H1 (cell line): Measurements from ENCODE around the gene SLC22A13. TPM values are rescaled to one million over a fixed set of nuclear protein-coding genes. Genes with fewer than 3 reads are reported as not detected.

Experiments used
- CTCF ChIA-PET: fragments of 300-600 bp; sonication (Branson Sonifier 250); formaldehyde crosslinking; loops from one replicate; lab custom pipeline; 2021; ENCODE audit not compliant: partially characterized antibody; lab: Charles Lee
- POLR2A ChIA-PET: fragments of 300-600 bp; sonication (Branson Sonifier 250); formaldehyde crosslinking; loops from one replicate; lab custom pipeline; 2021; ENCODE audit warnings: inconsistent platforms; ENCODE audit not compliant: partially characterized antibody; lab: Charles Lee
- DNase-seq, 2 experiments: peaks; one replicate each; pipeline versions ENCODE4 v3.0.0 to v3.0.0-alpha.2; 2010 to 2022; ENCODE audit warnings: low spot score in 2 of 2, low read depth in 1 of 2, mixed read lengths in 1 of 2
- FAIRE-seq: peaks from 2 replicates; lab custom pipeline; 2011; peaks lifted over from hg19 to GRCh38; lab: Jason Lieb, UNC
- H2AFZ ChIP-seq: 2 replicates; pipeline ENCODE4 v1.8.1; 2012; ENCODE audit warnings: low read length, inconsistent platforms
- H2AK5ac ChIP-seq: 2 replicates; pipeline ENCODE4 v1.6.1; 2013; ENCODE audit warnings: low read depth, low read length
- H2BK120ac ChIP-seq: replicated peaks from 2 replicates; pipeline ENCODE3; 2013; ENCODE audit warnings: low read depth, low read length, inconsistent platforms
- H2BK12ac ChIP-seq: 2 replicates; pipeline ENCODE4 v1.6.1; 2013; ENCODE audit warnings: low read depth, low read length
- H2BK15ac ChIP-seq: 2 replicates; pipeline ENCODE4 v1.6.1; 2013; ENCODE audit warnings: low read length
- H2BK20ac ChIP-seq: 2 replicates; pipeline ENCODE4 v1.6.1; 2013; ENCODE audit warnings: low read length
- H2BK5ac ChIP-seq: 2 replicates; pipeline ENCODE4 v1.6.1; 2013; ENCODE audit warnings: low read depth, low read length
- H3K14ac ChIP-seq: 2 replicates; pipeline ENCODE4 v1.6.1; 2013; ENCODE audit warnings: inconsistent platforms; ENCODE audit not compliant: insufficient read length
- H3K18ac ChIP-seq: 2 replicates; pipeline ENCODE4 v1.6.1; 2013; ENCODE audit warnings: low read length; ENCODE audit errors: extremely low read depth
- H3K23ac ChIP-seq: 2 replicates; pipeline ENCODE4 v1.6.1; 2013; ENCODE audit warnings: inconsistent platforms; ENCODE audit not compliant: insufficient read length
- H3K23me2 ChIP-seq: 2 replicates; pipeline ENCODE4 v1.6.1; 2013; ENCODE audit warnings: low read depth, low read length
- H3K27ac ChIP-seq: 2 replicates; pipeline ENCODE4 v1.6.1; 2011; ENCODE audit warnings: low read depth, low read length, inconsistent platforms
- H3K27me3 ChIP-seq, 4 experiments: replicated peaks in 1 of 4; 1 replicate in 1 of 4; 2 replicates in 3 of 4; pipeline versions ENCODE4 v1.6.1 to v1.8.1; 2011 to 2013; ENCODE audit warnings: low read length in 3 of 4, mild to moderate bottlenecking in 3 of 4, inconsistent platforms in 2 of 4, mixed read lengths in 2 of 4, moderate library complexity in 1 of 4; ENCODE audit not compliant: control insufficient read depth in 3 of 4, insufficient read depth in 3 of 4; ENCODE audit errors: extremely low read depth in 1 of 4
- H3K36me3 ChIP-seq, 4 experiments: 2 replicates each; pipeline versions ENCODE4 v1.6.1 to v1.8.1; 2011 to 2013; ENCODE audit warnings: mild to moderate bottlenecking in 4 of 4, low read length in 3 of 4, moderate library complexity in 2 of 4, control low read depth in 1 of 4, inconsistent platforms in 1 of 4; ENCODE audit not compliant: insufficient read depth in 4 of 4, control insufficient read depth in 2 of 4
- H3K4ac ChIP-seq: replicated peaks from 2 replicates; pipeline ENCODE3; 2013; ENCODE audit warnings: low read length, low read depth, mixed read lengths, inconsistent platforms; ENCODE audit not compliant: insufficient read length
- H3K4me1 ChIP-seq, 4 experiments: replicated peaks in 1 of 4; 1 replicate in 1 of 4; 2 replicates in 3 of 4; pipeline versions ENCODE4 v1.6.1 to v1.8.1; 2011 to 2013; ENCODE audit warnings: low read length in 3 of 4, inconsistent platforms in 2 of 4, mixed read lengths in 1 of 4; ENCODE audit not compliant: insufficient read depth in 4 of 4, control insufficient read depth in 3 of 4
- H3K4me2 ChIP-seq, 2 experiments: 2 replicates each; pipeline versions ENCODE4 v1.6.1 to v1.8.1; 2011 to 2013; ENCODE audit warnings: low read depth in 2 of 2, low read length in 2 of 2, control low read depth in 1 of 2, inconsistent platforms in 1 of 2, mild to moderate bottlenecking in 1 of 2; ENCODE audit not compliant: insufficient read depth in 1 of 2
- H3K4me3 ChIP-seq, 4 experiments: fragments of 200-600, 300-600 bp in 1 of 4; sonication (generic), shearing (Covaris generic), sonication (Bioruptor Twin) in 1 of 4; 2 replicates each; pipeline versions ENCODE4 v1.5.1 to v1.8.1; 2011 to 2016; ENCODE audit warnings: low read length in 4 of 4, low read depth in 3 of 4, control low read depth in 2 of 4, inconsistent platforms in 2 of 4, mild to moderate bottlenecking in 2 of 4, mixed read lengths in 1 of 4, moderate library complexity in 1 of 4; ENCODE audit not compliant: insufficient read depth in 2 of 4; ENCODE audit errors: extremely low read depth in 1 of 4
- H3K56ac ChIP-seq: replicated peaks from 2 replicates; pipeline ENCODE3; 2013; ENCODE audit warnings: low read depth, mild to moderate bottlenecking, mixed read lengths, low read length, inconsistent platforms; ENCODE audit not compliant: insufficient read length
- H3K79me1 ChIP-seq: 2 replicates; pipeline ENCODE4 v1.6.1; 2013; ENCODE audit warnings: low read depth, low read length, control low read depth
- H3K79me2 ChIP-seq, 2 experiments: 2 replicates each; pipeline versions ENCODE4 v1.6.1 to v1.8.1; 2012 to 2013; ENCODE audit warnings: low read length in 2 of 2, mild to moderate bottlenecking in 2 of 2, inconsistent platforms in 1 of 2; ENCODE audit not compliant: insufficient read depth in 2 of 2, control insufficient read depth in 1 of 2
- H3K9ac ChIP-seq, 4 experiments: replicated peaks in 1 of 4; 1 replicate in 1 of 4; 2 replicates in 3 of 4; pipeline versions ENCODE4 v1.6.1 to v1.8.1; 2011 to 2013; ENCODE audit warnings: low read depth in 3 of 4, low read length in 3 of 4, control low read depth in 2 of 4, mild to moderate bottlenecking in 2 of 4, moderate library complexity in 2 of 4, inconsistent platforms in 1 of 4; ENCODE audit errors: extremely low read depth in 1 of 4
- H3K9me3 ChIP-seq, 2 experiments: 2 replicates each; pipeline versions ENCODE4 v1.6.1 to v1.8.1; 2012 to 2013; ENCODE audit warnings: mild to moderate bottlenecking in 2 of 2, moderate library complexity in 2 of 2, control low read depth in 1 of 2, inconsistent platforms in 1 of 2, low read depth in 1 of 2, low read length in 1 of 2, mixed read lengths in 1 of 2; ENCODE audit not compliant: insufficient read depth in 2 of 2
- H4K20me1 ChIP-seq, 2 experiments: replicated peaks in 1 of 2; 2 replicates each; pipeline versions ENCODE3 to v1.8.1; 2011 to 2013; ENCODE audit warnings: inconsistent platforms in 2 of 2, low read length in 2 of 2, mild to moderate bottlenecking in 1 of 2; ENCODE audit not compliant: insufficient read depth in 2 of 2, control insufficient read depth in 1 of 2
- H4K5ac ChIP-seq: 2 replicates; pipeline ENCODE4 v1.6.1; 2013; ENCODE audit warnings: low read length, low read depth, mixed read lengths, inconsistent platforms; ENCODE audit not compliant: insufficient read length
- H4K8ac ChIP-seq: 2 replicates; pipeline ENCODE4 v1.8.0; 2013; ENCODE audit warnings: mild to moderate bottlenecking, moderate library complexity, low read length, inconsistent platforms; ENCODE audit not compliant: insufficient read depth; ENCODE audit errors: extremely low read depth
- H4K91ac ChIP-seq: replicated peaks from 2 replicates; pipeline ENCODE3; 2013; ENCODE audit warnings: low read length, mixed read lengths, inconsistent platforms; ENCODE audit not compliant: insufficient read length
- WGBS, 2 experiments: shearing (Covaris generic) in 1 of 2; methylation state at CpG; one replicate each; pipeline versions ENCODE4 v1.1.6 to v1.1.7; 2013 to 2015; ENCODE audit warnings: low lambda C conversion rate in 2 of 2, mixed read lengths in 2 of 2, inconsistent platforms in 1 of 2, low coverage in 1 of 2, missing lambda C conversion rate in 1 of 2; ENCODE audit not compliant: insufficient replicate concordance in 2 of 2, insufficient coverage in 1 of 2, insufficient read length in 1 of 2; ENCODE audit errors: extremely low coverage in 1 of 2, missing lambda C conversion rate in 1 of 2; 5-methylcytosine and 5-hydroxymethylcytosine counted together
- polyA plus RNA-seq, 7 experiments: library from polyadenylated mRNA; depleted of rRNA in 3 of 7; stranded (reverse) in 5 of 7; unstranded in 2 of 7; fragments of >200 nt in 5 of 7; fragments of 200-250 nt in 2 of 7; gene quantifications; 1 replicate in 5 of 7; 2 replicates in 1 of 7; 4 replicates in 1 of 7; pipeline versions ENCODE4 v1.2.1 to v1.2.3, GENCODE V29; 2011 to 2013; ENCODE audit warnings: missing spikeins in 2 of 7, mixed read lengths in 2 of 7
- total RNA-seq: library from RNA; stranded (reverse); fragmentation: NEBNext Ultra II Directional; extraction: Animal tissue kit (Norgen Biotek cat#: 25700); gene quantifications from 2 replicates; pipeline ENCODE4 v1.2.1, GENCODE V29; 2021

SLC22A13 gene
- total and polyA plus RNA-seq, 2 of the 8 experiments (the other 6 are each of a cell fraction or from before 2014, with no cell fraction given), result 0.05 to 0.41 TPM

- Histone ChIP-seq H3K36me3 (peaks cover 0 to 20% (median 14%) of the 10 kb centered on the region in 4 experiments; a peak in 5 of 8 replicates), H2BK5ac (no peak overlapping the region), H3K9me3 (no peaks in the 10 kb centered on the region), H2BK12ac (no peak overlapping the region), H3K56ac (no peak overlapping the region), H3K79me1 (no peaks in the 10 kb centered on the region), H3K9ac (no peak overlapping the region), H2BK15ac (no peak overlapping the region), H4K20me1 (no peaks in the 10 kb centered on the region), H2BK20ac (no peak overlapping the region), H3K18ac (no peak overlapping the region), H2BK120ac (no peak overlapping the region), H4K8ac (no peak overlapping the region), H3K23ac (no peak overlapping the region), H3K79me2 (no peaks in the 10 kb centered on the region), H3K27me3 (no peaks in the 10 kb centered on the region), H3K4me3 (no peak overlapping the region), H4K91ac (no peak overlapping the region), H3K27ac (no peak overlapping the region), H3K14ac (no peak overlapping the region), H3K4me2 (no peak overlapping the region), H3K4ac (no peak overlapping the region), H2AFZ (no peak overlapping the region), H4K5ac (no peak overlapping the region), H2AK5ac (no peak overlapping the region), H3K4me1 (no peaks in the 10 kb centered on the region), H3K23me2 (no peaks in the 10 kb centered on the region)
- CTCF ChIA-PET, result no interaction called here
- 80% methylated on average over 2 of the region's 2 CpGs; no CpG with 5 or more reads in 1 of the 2 experiments for WGBS, 2 experiments
- POLR2A ChIA-PET, result no interaction called here
- no peak for FAIRE-seq
- no peak for DNase-seq
Observed at GRCh38 chr3:38238416-38239008, 27.1 kb upstream of the SLC22A13 start.
